IMR-90 (cell line): ENCODE results near the gene P2RY2.

Experiments
- BHLHE40 ChIP-seq: fragments of 150-350 bp; IDR thresholded peaks from 2 replicates; pipeline ENCODE4 v1.6.1; 2016; ENCODE audit warnings: mild to moderate bottlenecking, low read depth, low read length
- CEBPB ChIP-seq: IDR thresholded peaks from 2 replicates; pipeline ENCODE4 v1.6.1; 2012; ENCODE audit warnings: low read depth, low read length, improper control_type of control experiment
- CHD1 ChIP-seq: IDR thresholded peaks from 2 replicates; pipeline ENCODE4 v1.6.1; 2012; ENCODE audit warnings: low read depth, low read length, improper control_type of control experiment
- ELK1 ChIP-seq: fragments of 150-350 bp; IDR thresholded peaks from 2 replicates; pipeline ENCODE4 v1.6.1; 2016; ENCODE audit warnings: low read depth, mild to moderate bottlenecking, low read length, moderate library complexity, borderline replicate concordance
- FOS ChIP-seq: fragments of 150-350 bp; IDR thresholded peaks from 2 replicates; pipeline ENCODE4 v1.6.1; 2016; ENCODE audit warnings: low read depth, low read length
- MAZ ChIP-seq: IDR thresholded peaks from 2 replicates; pipeline ENCODE4 v1.6.1; 2012; ENCODE audit warnings: low read depth, mild to moderate bottlenecking, low read length, improper control_type of control experiment, moderate library complexity, borderline replicate concordance
- MXI1 ChIP-seq: IDR thresholded peaks from 2 replicates; pipeline ENCODE4 v1.6.1; 2012; ENCODE audit warnings: low read depth, mild to moderate bottlenecking, low read length, moderate library complexity, borderline replicate concordance
- POLR2A ChIP-seq: IDR thresholded peaks from 2 replicates; pipeline ENCODE4 v1.6.1; 2012; ENCODE audit warnings: mild to moderate bottlenecking, low read depth, low read length
- RAD21 ChIP-seq: IDR thresholded peaks from 2 replicates; pipeline ENCODE4 v1.6.1; 2012; ENCODE audit warnings: low read length, improper control_type of control experiment
- RCOR1 ChIP-seq: IDR thresholded peaks from 2 replicates; pipeline ENCODE4 v1.6.1; 2012; ENCODE audit warnings: mild to moderate bottlenecking, low read length, improper control_type of control experiment; ENCODE audit not compliant: insufficient replicate concordance
- RFX5 ChIP-seq: IDR thresholded peaks from 2 replicates; pipeline ENCODE4 v1.8.0; 2012; ENCODE audit warnings: low read depth, mild to moderate bottlenecking, low read length, moderate library complexity
- SMC3 ChIP-seq: fragments of 150-350 bp; IDR thresholded peaks from 2 replicates; pipeline ENCODE4 v1.6.1; 2016; ENCODE audit warnings: low read depth, mild to moderate bottlenecking, antibody characterized with exemption, low read length, moderate library complexity
- TF ChIP-seq, protein P1 (sequence below): conservative IDR thresholded peaks from 2 replicates; pipeline ENCODE4 v1.5.1; 2012; ENCODE audit warnings: mild to moderate bottlenecking, low read depth, low read length, improper control_type of control experiment
- TF ChIP-seq, protein P2 (sequence below): fragments of 150-350 bp; IDR thresholded peaks from 2 replicates; pipeline ENCODE4 v1.6.1; 2017; ENCODE audit warnings: mild to moderate bottlenecking, antibody characterized with exemption, low read length, low read depth

- TF ChIP-seq MAZ (no peak), POLR2A (no peak), CEBPB (no peak), SMC3 (no peak), ELK1 (no peak), RCOR1 (no peak), BHLHE40 (no peak), CHD1 (no peak), FOS (no peak), RFX5 (no peak), RAD21 (no peak), MXI1 (no peak)
- TF ChIP-seq, protein P1, sequence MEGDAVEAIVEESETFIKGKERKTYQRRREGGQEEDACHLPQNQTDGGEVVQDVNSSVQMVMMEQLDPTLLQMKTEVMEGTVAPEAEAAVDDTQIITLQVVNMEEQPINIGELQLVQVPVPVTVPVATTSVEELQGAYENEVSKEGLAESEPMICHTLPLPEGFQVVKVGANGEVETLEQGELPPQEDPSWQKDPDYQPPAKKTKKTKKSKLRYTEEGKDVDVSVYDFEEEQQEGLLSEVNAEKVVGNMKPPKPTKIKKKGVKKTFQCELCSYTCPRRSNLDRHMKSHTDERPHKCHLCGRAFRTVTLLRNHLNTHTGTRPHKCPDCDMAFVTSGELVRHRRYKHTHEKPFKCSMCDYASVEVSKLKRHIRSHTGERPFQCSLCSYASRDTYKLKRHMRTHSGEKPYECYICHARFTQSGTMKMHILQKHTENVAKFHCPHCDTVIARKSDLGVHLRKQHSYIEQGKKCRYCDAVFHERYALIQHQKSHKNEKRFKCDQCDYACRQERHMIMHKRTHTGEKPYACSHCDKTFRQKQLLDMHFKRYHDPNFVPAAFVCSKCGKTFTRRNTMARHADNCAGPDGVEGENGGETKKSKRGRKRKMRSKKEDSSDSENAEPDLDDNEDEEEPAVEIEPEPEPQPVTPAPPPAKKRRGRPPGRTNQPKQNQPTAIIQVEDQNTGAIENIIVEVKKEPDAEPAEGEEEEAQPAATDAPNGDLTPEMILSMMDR, result no peak
- TF ChIP-seq, protein P2, sequence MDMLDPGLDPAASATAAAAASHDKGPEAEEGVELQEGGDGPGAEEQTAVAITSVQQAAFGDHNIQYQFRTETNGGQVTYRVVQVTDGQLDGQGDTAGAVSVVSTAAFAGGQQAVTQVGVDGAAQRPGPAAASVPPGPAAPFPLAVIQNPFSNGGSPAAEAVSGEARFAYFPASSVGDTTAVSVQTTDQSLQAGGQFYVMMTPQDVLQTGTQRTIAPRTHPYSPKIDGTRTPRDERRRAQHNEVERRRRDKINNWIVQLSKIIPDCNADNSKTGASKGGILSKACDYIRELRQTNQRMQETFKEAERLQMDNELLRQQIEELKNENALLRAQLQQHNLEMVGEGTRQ, result no peak
These were observed 55.3 kb downstream of the P2RY2 start for GRCh38 chr11:73273222-73273895.
